Activated CD8-positive, alpha-beta memory T cell treated with anti-CD3 and anti-CD28 coated beads, Interleukin-2, amount 10 ng/mL, durations not matched to agents 7 days and 5 days (primary cell): ENCODE results near the gene EMC9. TPM values are rescaled to one million over a fixed set of nuclear protein-coding genes. Genes with fewer than 3 reads are reported as not detected.
A peak's percentile ranks its signal among the peaks of the same experiment; 100 is the strongest.

ENCODE experiments used
- ATAC-seq: fragments of 150-1000 bp; cut with Tn5 transposase; one replicate; pipeline ENCODE4 v1.10.0; 2021; ENCODE audit warnings: moderate library complexity
- CTCF ChIA-PET: fragments of 350-600 bp; sonication (Branson Sonifier 250); formaldehyde crosslinking; loops from one replicate; lab custom pipeline; 2021; ENCODE audit warnings: antibody characterized with exemption; lab: Charles Lee
- DNase-seq: peaks from one replicate; pipeline ENCODE4 v3.0.0-alpha.2; 2020
- H3K27ac Mint-ChIP-seq: one replicate; pipeline ENCODE4 v1.8.0; 2021; ENCODE audit warnings: mild to moderate bottlenecking, mixed read lengths
- H3K27me3 Mint-ChIP-seq: one replicate; pipeline ENCODE4 v1.8.0; 2021; ENCODE audit warnings: mixed read lengths
- H3K36me3 Mint-ChIP-seq: one replicate; pipeline ENCODE4 v1.8.0; 2021; ENCODE audit warnings: mild to moderate bottlenecking, mixed read lengths
- H3K4me1 Mint-ChIP-seq: one replicate; pipeline ENCODE4 v1.8.0; 2021; ENCODE audit warnings: mixed read lengths
- H3K4me3 Mint-ChIP-seq: one replicate; pipeline ENCODE4 v1.8.0; 2021; ENCODE audit warnings: mild to moderate bottlenecking, moderate library complexity, mixed read lengths
- H3K9me3 Mint-ChIP-seq: one replicate; pipeline ENCODE4 v1.8.0; 2022; ENCODE audit warnings: low read depth, mixed read lengths
- total RNA-seq, 2 experiments: library from RNA; stranded (reverse); gene quantifications; one replicate each; pipeline ENCODE4 v1.2.3, GENCODE V29; 2021

The EMC9 gene
- total RNA-seq, 2 experiments from 2014 or later, result 45.5 to 56.1 TPM

GRCh38 chr14:24182110-24182882 is 40.9 kb upstream of the EMC9 start:
- Mint-ChIP-seq H3K36me3 (peaks cover 16% of the 10 kb centered on the region), H3K4me1 (peaks cover 8% of the 10 kb centered on the region), H3K27me3 (no peaks in the 10 kb centered on the region), H3K27ac (no peak overlapping the region), H3K4me3 (no peak overlapping the region), H3K9me3 (no peaks in the 10 kb centered on the region)
- no peak for ATAC-seq
- no peak for DNase-seq
- CTCF ChIA-PET, result interaction anchor here (1.4 to 2.1 kb wide), 2 partner anchors 21 to 126 kb away, joined by 5 to 6 read pairs; partner anchors contain the start of genes CIDEB and IRF9

- CTCF ChIA-PET, result interaction anchor here (0.7 to 2.1 kb wide), 4 partner anchors 11 to 126 kb away, joined by 3 to 6 read pairs (median 4); partner anchors contain the start of genes CIDEB and IRF9
- no peak overlapping the region for H3K27ac Mint-ChIP-seq
Observed at GRCh38 chr14:24181371-24182077, 40.1 kb upstream of the EMC9 start.

GRCh38 chr14:24179961-24180796 is 38.8 kb upstream of the EMC9 start:
- H3K4me1 Mint-ChIP-seq, result peaks cover under 1% of the 10 kb centered on the region
- H3K36me3 Mint-ChIP-seq, result peaks cover 21% of the 10 kb centered on the region
- H3K4me3 Mint-ChIP-seq, result no peak overlapping the region
- no peak overlapping the region for H3K27ac Mint-ChIP-seq
- ATAC-seq (no peak), DNase-seq (no peak)
- H3K27me3 Mint-ChIP-seq, result no peaks in the 10 kb centered on the region
- H3K9me3 Mint-ChIP-seq, result no peaks in the 10 kb centered on the region
- CTCF ChIA-PET, result interaction anchor here (0.9 to 2.1 kb wide), 5 partner anchors 7 to 128 kb away, joined by 3 to 9 read pairs (median 4); partner anchors contain the start of genes CIDEB and IRF9

More at GRCh38 chr14:24181371-24182077, 40.1 kb upstream of the EMC9 start:
- Mint-ChIP-seq H3K4me1 (peaks cover 2% of the 10 kb centered on the region), H3K4me3 (no peak overlapping the region), H3K27me3 (no peaks in the 10 kb centered on the region), H3K36me3 (peaks cover 23% of the 10 kb centered on the region), H3K9me3 (no peaks in the 10 kb centered on the region)
- DNase-seq, result no peak
- no peak for ATAC-seq

GRCh38 chr14:24179294-24179960 is 38.0 kb upstream of the EMC9 start:
- H3K9me3 Mint-ChIP-seq, result no peaks in the 10 kb centered on the region
- CTCF ChIA-PET, result interaction anchor here (0.8 to 1.4 kb wide), 4 partner anchors 8 to 56 kb away, joined by 3 to 9 read pairs (median 4); partner anchors contain the start of gene IRF9
- H3K4me3 Mint-ChIP-seq, result no peak overlapping the region
- no peak overlapping the region for H3K27ac Mint-ChIP-seq
- ATAC-seq, result no peak
- no peak for DNase-seq
- H3K27me3 Mint-ChIP-seq, result no peaks in the 10 kb centered on the region
- H3K4me1 Mint-ChIP-seq, result peaks cover 6% of the 10 kb centered on the region
- peaks cover 25% of the 10 kb centered on the region for H3K36me3 Mint-ChIP-seq

DNA sequence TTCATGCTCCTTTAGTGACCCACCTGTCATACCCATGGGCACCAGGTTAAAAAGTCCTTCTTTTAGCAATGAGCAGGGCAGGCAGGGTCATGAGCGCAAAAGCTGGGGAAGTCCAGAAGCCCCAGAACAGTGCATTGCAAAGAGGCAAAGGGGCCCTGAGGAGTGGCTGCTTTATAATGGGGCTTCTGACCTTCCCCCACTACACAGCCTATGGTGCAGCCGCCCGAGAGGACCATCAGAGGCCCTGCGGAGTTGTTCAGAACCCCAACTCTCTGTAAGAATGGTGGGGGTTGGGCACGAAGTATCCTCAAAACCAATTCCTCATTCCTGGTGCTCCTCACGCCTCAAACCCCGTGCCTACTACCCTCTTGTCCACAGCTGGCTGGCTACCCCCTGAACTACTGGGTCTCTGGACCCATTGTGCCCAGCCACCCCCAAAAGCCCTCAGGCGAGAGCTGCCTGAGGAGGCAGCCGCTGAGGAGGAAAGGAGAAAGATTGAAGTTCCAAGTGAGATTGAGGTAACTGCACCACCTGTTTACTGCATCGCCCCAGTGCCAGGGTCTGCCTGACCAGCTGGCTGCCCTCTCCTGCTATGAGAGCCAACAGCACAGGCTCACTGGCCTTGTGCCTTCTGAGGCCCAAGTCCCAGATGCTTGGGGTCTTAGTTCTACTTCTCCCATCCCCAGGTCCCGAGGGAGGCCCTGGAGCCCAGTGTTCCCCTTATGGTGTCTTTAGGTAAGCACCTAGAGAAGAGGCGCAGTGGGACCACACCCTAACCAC is 37.2 kb upstream of the EMC9 start:
- Mint-ChIP-seq H3K36me3 (peaks cover 27% of the 10 kb centered on the region), H3K4me1 (peaks cover 8% of the 10 kb centered on the region), H3K9me3 (no peaks in the 10 kb centered on the region), H3K4me3 (no peak overlapping the region), H3K27ac (peak overlapping the region; percentile 19), H3K27me3 (no peaks in the 10 kb centered on the region)
- no peak for ATAC-seq
- DNase-seq, result no peak
- CTCF ChIA-PET, result interaction anchor here (0.8 to 1.4 kb wide), 3 partner anchors 8 to 17 kb away, joined by 3 to 9 read pairs (median 4); partner anchors contain the start of gene IRF9

GRCh38 chr14:24177891-24178290 is 36.5 kb upstream of the EMC9 start:
- DNase-seq (no peak), ATAC-seq (no peak)
- no peak overlapping the region for H3K4me3 Mint-ChIP-seq
- peaks cover 30% of the 10 kb centered on the region for H3K36me3 Mint-ChIP-seq
- H3K4me1 Mint-ChIP-seq, result peaks cover 10% of the 10 kb centered on the region
- CTCF ChIA-PET, result interaction anchor here (1.1 to 1.3 kb wide), 2 partner anchors 17 to 129 kb away, joined by 3 read pairs; partner anchors contain the start of gene IRF9
- H3K27ac Mint-ChIP-seq, result no peak overlapping the region
- H3K27me3 Mint-ChIP-seq, result no peaks in the 10 kb centered on the region
- no peaks in the 10 kb centered on the region for H3K9me3 Mint-ChIP-seq

DNA sequence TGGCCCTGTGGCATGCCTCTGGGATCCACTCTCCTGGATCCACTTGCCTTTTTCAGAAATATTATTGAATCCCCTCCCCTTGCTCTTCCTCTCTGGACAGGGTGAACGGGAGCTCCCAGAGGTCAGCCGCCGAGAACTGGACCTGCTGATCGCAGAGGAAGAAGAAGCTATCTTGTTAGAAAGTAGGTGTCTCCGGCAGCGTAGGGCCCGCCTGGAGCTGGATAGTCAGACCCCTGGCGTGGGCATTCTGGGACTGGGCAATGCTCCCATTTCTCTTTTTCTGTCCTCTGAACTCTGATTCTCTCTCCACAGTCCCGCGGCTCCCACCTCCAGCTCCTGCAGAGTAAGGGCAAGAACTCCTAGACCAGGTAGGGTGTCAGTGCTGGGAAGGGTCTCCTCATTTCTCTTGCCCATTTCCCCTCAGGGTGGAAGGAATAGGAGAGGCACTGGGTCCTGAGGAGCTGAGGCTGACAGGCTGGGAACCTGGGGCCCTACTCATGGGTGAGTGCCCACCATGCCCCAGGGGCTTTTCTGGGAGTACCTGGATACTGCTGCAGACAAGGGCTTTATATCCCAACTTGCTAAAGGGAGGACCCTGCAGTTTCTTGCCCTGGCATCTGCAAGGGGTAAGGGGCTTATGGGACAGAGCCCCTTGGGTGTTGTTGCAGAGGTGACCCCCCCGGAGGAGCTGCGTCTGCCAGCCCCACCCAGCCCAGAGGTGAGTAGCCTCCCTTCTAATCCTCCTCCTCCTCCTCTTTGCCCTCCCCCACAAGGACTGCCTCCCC is 35.8 kb upstream of the EMC9 start:
- ATAC-seq (no peak), DNase-seq (no peak)
- H3K27ac Mint-ChIP-seq, result no peak overlapping the region
- H3K4me1 Mint-ChIP-seq, result peaks cover 12% of the 10 kb centered on the region
- H3K27me3 Mint-ChIP-seq, result no peaks in the 10 kb centered on the region
- no peak overlapping the region for H3K4me3 Mint-ChIP-seq
- H3K36me3 Mint-ChIP-seq, result peaks cover 33% of the 10 kb centered on the region
- H3K9me3 Mint-ChIP-seq, result no peaks in the 10 kb centered on the region
- CTCF ChIA-PET, result interaction anchor here (1.0 to 1.3 kb wide), 3 partner anchors 16 to 130 kb away, joined by 3 read pairs; partner anchors contain the start of gene IRF9

DNA sequence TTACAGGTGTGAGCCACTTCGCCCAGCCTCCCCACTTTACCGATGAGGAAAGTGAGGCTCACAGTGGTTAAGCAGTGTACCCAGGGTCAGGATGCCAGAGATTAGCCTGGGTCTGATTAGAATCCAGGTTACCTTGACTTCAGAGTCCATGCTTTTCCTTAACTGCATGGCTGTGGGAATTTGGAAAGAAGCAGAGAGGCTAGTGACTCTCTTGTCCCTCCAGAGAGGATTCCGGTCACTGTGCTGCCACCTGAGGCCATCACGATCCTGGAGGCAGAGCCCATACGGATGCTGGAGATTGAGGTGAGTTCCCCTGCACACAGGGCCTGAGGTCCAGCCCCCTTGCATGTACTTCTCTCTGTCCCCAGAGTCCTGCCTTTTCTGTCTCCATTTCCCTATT is 35.2 kb upstream of the EMC9 start:
- Mint-ChIP-seq H3K9me3 (no peaks in the 10 kb centered on the region), H3K4me3 (no peak overlapping the region), H3K36me3 (peaks cover 35% of the 10 kb centered on the region), H3K27me3 (no peaks in the 10 kb centered on the region), H3K4me1 (peaks cover 17% of the 10 kb centered on the region), H3K27ac (no peak overlapping the region)
- CTCF ChIA-PET, result interaction anchor here (1.0 to 1.1 kb wide), 2 partner anchors 15 to 39 kb away, joined by 3 read pairs; partner anchors contain the start of gene IRF9
- DNase-seq, result no peak
- ATAC-seq, result no peak

GRCh38 chr14:24172871-24173281 is 31.5 kb upstream of the EMC9 start:
- Mint-ChIP-seq H3K4me3 (peak overlapping the region; percentile 77), H3K36me3 (peaks cover 36% of the 10 kb centered on the region), H3K27ac (peak overlapping the region; percentile 69), H3K27me3 (no peaks in the 10 kb centered on the region), H3K9me3 (no peaks in the 10 kb centered on the region), H3K4me1 (peaks cover 37% of the 10 kb centered on the region)
- no peak for DNase-seq
- CTCF ChIA-PET, result interaction anchor here (0.8 to 4.3 kb wide), 4 partner anchors 11 to 58 kb away, joined by 3 to 35 read pairs (median 3); partner anchors contain the start of genes DCAF11, IRF9 and NRL
- ATAC-seq, result no peak

- CTCF ChIA-PET, result interaction anchor here (0.6 to 4.3 kb wide), 3 partner anchors 11 to 58 kb away, joined by 3 to 35 read pairs (median 3); partner anchors contain the start of genes DCAF11 and IRF9
- H3K27ac Mint-ChIP-seq, result peak overlapping the region; percentile 83
- H3K4me3 Mint-ChIP-seq, result peak overlapping the region; percentile 77
- peaks cover 41% of the 10 kb centered on the region for H3K4me1 Mint-ChIP-seq
- H3K36me3 Mint-ChIP-seq, result peaks cover 40% of the 10 kb centered on the region
- no peaks in the 10 kb centered on the region for H3K9me3 Mint-ChIP-seq
- DNase-seq (no peak), ATAC-seq (no peak)
- H3K27me3 Mint-ChIP-seq, result no peaks in the 10 kb centered on the region
Observed at GRCh38 chr14:24172261-24172860, 31.0 kb upstream of the EMC9 start.
